ENCODE results near the gene HOXC11. TPM values are rescaled to one million over a fixed set of nuclear protein-coding genes. Genes with fewer than 3 reads are reported as not detected.

The HOXC11 gene
- total and polyA plus RNA-seq, 2 experiments from 2014 or later: not detected

GRCh38 chr12:53966385-53967133 lies 6.4 kb upstream of the HOXC11 start:
- Mint-ChIP-seq H3K27me3 (ENCODE audit: insufficient read depth, low read depth, poor library complexity) (peaks cover 100% of the 10 kb centered on the region), H3K4me1 (peaks cover 15% of the 10 kb centered on the region), H3K4me3 (peak overlapping the region; percentile 43; the same call in 1 of the 3 replicates), H3K36me3 (ENCODE audit: low read depth) (no peaks in the 10 kb centered on the region; the same call in 2 of the 3 replicates), H3K9me3 (no peaks in the 10 kb centered on the region; the same call in 1 of the 3 replicates), H3K27ac (no peak overlapping the region)
- Histone ChIP-seq H3K4me2 (peak overlapping the region; percentile 55), H3K79me2 (replicated peaks; ENCODE audit: insufficient read depth) (no peaks in the 10 kb centered on the region), H3K27me3 (ENCODE audit: insufficient read depth) (peaks cover 100% of the 10 kb centered on the region), H2AFZ (no peak overlapping the region), H3K9me2 (ENCODE audit: insufficient read depth) (no peaks in the 10 kb centered on the region), H3K27ac (ENCODE audit: low read depth) (no peak overlapping the region), H3K36me3 (ENCODE audit: insufficient read depth) (no peaks in the 10 kb centered on the region), H3F3A (replicated peaks; ENCODE audit: low read depth) (peaks cover 53% of the 10 kb centered on the region), H4K20me1 (replicated peaks; ENCODE audit: insufficient read depth) (peaks cover 80% of the 10 kb centered on the region), H3K4me3 (peak overlapping the region; percentile 26), H3K4me1 (ENCODE audit: insufficient read depth) (peaks cover 15% of the 10 kb centered on the region)
- DNase-seq (ENCODE audit: low spot score) (no peak), ATAC-seq (peak; percentile 12)
- TF ChIP-seq EZH2 (IDR thresholded peaks at IDR 0.05; ENCODE audit: low read depth, unreplicated experiment) (peak; percentile 99), ETS1 (IDR thresholded peaks at IDR 0.05) (no peak), EZH2phosphoT487 (IDR thresholded peaks at IDR 0.05; ENCODE audit: unreplicated experiment) (peak; percentile 95), STAT1 (IDR thresholded peaks at IDR 0.05; ENCODE audit: unreplicated experiment) (no peak), JUNB (IDR thresholded peaks at IDR 0.05; ENCODE audit: unreplicated experiment) (no peak), NANOG (IDR thresholded peaks at IDR 0.05; ENCODE audit: borderline replicate concordance) (no peak), ZNF114 (CRISPR knock-in tag; IDR thresholded peaks at IDR 0.05) (no peak), ZNF331 (CRISPR knock-in tag; IDR thresholded peaks at IDR 0.05; ENCODE audit: low read depth) (no peak), POLR2AphosphoS5 (IDR thresholded peaks at IDR 0.05; ENCODE audit: low read depth) (no peak)
- TF ChIP-seq, protein P1, sequence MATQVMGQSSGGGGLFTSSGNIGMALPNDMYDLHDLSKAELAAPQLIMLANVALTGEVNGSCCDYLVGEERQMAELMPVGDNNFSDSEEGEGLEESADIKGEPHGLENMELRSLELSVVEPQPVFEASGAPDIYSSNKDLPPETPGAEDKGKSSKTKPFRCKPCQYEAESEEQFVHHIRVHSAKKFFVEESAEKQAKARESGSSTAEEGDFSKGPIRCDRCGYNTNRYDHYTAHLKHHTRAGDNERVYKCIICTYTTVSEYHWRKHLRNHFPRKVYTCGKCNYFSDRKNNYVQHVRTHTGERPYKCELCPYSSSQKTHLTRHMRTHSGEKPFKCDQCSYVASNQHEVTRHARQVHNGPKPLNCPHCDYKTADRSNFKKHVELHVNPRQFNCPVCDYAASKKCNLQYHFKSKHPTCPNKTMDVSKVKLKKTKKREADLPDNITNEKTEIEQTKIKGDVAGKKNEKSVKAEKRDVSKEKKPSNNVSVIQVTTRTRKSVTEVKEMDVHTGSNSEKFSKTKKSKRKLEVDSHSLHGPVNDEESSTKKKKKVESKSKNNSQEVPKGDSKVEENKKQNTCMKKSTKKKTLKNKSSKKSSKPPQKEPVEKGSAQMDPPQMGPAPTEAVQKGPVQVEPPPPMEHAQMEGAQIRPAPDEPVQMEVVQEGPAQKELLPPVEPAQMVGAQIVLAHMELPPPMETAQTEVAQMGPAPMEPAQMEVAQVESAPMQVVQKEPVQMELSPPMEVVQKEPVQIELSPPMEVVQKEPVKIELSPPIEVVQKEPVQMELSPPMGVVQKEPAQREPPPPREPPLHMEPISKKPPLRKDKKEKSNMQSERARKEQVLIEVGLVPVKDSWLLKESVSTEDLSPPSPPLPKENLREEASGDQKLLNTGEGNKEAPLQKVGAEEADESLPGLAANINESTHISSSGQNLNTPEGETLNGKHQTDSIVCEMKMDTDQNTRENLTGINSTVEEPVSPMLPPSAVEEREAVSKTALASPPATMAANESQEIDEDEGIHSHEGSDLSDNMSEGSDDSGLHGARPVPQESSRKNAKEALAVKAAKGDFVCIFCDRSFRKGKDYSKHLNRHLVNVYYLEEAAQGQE (IDR thresholded peaks at IDR 0.05; ENCODE audit: unreplicated experiment): no peak
- TF ChIP-seq, protein P2, sequence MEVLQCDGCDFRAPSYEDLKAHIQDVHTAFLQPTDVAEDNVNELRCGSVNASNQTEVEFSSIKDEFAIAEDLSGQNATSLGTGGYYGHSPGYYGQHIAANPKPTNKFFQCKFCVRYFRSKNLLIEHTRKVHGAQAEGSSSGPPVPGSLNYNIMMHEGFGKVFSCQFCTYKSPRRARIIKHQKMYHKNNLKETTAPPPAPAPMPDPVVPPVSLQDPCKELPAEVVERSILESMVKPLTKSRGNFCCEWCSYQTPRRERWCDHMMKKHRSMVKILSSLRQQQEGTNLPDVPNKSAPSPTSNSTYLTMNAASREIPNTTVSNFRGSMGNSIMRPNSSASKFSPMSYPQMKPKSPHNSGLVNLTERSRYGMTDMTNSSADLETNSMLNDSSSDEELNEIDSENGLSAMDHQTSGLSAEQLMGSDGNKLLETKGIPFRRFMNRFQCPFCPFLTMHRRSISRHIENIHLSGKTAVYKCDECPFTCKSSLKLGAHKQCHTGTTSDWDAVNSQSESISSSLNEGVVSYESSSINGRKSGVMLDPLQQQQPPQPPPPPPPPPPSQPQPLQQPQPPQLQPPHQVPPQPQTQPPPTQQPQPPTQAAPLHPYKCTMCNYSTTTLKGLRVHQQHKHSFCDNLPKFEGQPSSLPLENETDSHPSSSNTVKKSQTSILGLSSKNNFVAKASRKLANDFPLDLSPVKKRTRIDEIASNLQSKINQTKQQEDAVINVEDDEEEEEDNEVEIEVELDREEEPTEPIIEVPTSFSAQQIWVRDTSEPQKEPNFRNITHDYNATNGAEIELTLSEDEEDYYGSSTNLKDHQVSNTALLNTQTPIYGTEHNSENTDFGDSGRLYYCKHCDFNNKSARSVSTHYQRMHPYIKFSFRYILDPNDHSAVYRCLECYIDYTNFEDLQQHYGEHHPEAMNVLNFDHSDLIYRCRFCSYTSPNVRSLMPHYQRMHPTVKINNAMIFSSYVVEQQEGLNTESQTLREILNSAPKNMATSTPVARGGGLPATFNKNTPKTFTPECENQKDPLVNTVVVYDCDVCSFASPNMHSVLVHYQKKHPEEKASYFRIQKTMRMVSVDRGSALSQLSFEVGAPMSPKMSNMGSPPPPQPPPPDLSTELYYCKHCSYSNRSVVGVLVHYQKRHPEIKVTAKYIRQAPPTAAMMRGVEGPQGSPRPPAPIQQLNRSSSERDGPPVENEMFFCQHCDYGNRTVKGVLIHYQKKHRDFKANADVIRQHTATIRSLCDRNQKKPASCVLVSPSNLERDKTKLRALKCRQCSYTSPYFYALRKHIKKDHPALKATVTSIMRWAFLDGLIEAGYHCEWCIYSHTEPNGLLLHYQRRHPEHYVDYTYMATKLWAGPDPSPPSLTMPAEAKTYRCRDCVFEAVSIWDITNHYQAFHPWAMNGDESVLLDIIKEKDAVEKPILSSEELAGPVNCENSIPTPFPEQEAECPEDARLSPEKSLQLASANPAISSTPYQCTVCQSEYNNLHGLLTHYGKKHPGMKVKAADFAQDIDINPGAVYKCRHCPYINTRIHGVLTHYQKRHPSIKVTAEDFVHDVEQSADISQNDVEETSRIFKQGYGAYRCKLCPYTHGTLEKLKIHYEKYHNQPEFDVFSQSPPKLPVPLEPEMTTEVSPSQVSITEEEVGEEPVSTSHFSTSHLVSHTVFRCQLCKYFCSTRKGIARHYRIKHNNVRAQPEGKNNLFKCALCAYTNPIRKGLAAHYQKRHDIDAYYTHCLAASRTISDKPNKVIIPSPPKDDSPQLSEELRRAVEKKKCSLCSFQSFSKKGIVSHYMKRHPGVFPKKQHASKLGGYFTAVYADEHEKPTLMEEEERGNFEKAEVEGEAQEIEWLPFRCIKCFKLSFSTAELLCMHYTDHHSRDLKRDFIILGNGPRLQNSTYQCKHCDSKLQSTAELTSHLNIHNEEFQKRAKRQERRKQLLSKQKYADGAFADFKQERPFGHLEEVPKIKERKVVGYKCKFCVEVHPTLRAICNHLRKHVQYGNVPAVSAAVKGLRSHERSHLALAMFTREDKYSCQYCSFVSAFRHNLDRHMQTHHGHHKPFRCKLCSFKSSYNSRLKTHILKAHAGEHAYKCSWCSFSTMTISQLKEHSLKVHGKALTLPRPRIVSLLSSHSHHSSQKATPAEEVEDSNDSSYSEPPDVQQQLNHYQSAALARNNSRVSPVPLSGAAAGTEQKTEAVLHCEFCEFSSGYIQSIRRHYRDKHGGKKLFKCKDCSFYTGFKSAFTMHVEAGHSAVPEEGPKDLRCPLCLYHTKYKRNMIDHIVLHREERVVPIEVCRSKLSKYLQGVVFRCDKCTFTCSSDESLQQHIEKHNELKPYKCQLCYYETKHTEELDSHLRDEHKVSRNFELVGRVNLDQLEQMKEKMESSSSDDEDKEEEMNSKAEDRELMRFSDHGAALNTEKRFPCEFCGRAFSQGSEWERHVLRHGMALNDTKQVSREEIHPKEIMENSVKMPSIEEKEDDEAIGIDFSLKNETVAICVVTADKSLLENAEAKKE (CRISPR knock-in tag; IDR thresholded peaks at IDR 0.05): no peak

Data from GM23338 (cell line).